HEK293T (cell line): ENCODE measurements around the gene TEX10.

Experiments used
- CTCF ChIA-PET: fragments of 350-600 bp; formaldehyde crosslinking; extraction: SDS; loops from one replicate; lab custom pipeline; 2021; ENCODE audit warnings: antibody characterized with exemption, inconsistent platforms; lab: Yijun Ruan, JAX
- POLR2A ChIA-PET: fragments of 350-600 bp; formaldehyde crosslinking; extraction: SDS; loops from one replicate; lab custom pipeline; 2020; ENCODE audit warnings: antibody characterized with exemption, inconsistent platforms; lab: Yijun Ruan, JAX
- DNase-seq: peaks from one replicate; pipeline ENCODE4 v3.0.0; 2012; ENCODE audit warnings: mixed read lengths; ENCODE audit errors: extremely low spot score
- ARNT ChIP-seq: fragments of 450-650 bp; IDR thresholded peaks from 2 replicates; pipeline ENCODE4 v1.6.1; 2017; ENCODE audit warnings: mild to moderate bottlenecking
- BHLHE40 ChIP-seq: fragments of 450-650 bp; IDR thresholded peaks from 2 replicates; pipeline ENCODE4 v1.6.1; 2016; ENCODE audit warnings: mild to moderate bottlenecking, moderate library complexity, borderline replicate concordance
- CTBP1 ChIP-seq: fragments of 450-650 bp; IDR thresholded peaks from 2 replicates; pipeline ENCODE4 v1.6.1; 2016; ENCODE audit warnings: borderline replicate concordance
- ELF4 ChIP-seq: fragments of 450-650 bp; IDR thresholded peaks from 2 replicates; pipeline ENCODE4 v1.6.1; 2017; ENCODE audit warnings: antibody characterized with exemption
- FOXA1 ChIP-seq: fragments of 450-650 bp; IDR thresholded peaks from 2 replicates; pipeline ENCODE4 v1.6.1; 2016; ENCODE audit warnings: mild to moderate bottlenecking
- FOXK2 ChIP-seq: fragments of 450-650 bp; IDR thresholded peaks from 2 replicates; pipeline ENCODE4 v1.6.1; 2016; ENCODE audit warnings: mild to moderate bottlenecking
- FOXM1 ChIP-seq: fragments of 450-650 bp; IDR thresholded peaks from 2 replicates; pipeline ENCODE4 v1.6.1; 2017; ENCODE audit warnings: mild to moderate bottlenecking, borderline replicate concordance
- HDGF ChIP-seq: fragments of 450-650 bp; IDR thresholded peaks from 2 replicates; pipeline ENCODE4 v1.6.1; 2017; ENCODE audit warnings: antibody characterized with exemption, borderline replicate concordance
- L3MBTL2 ChIP-seq: fragments of 450-650 bp; conservative IDR thresholded peaks from 2 replicates; pipeline ENCODE4 v1.6.1; 2016; ENCODE audit warnings: mild to moderate bottlenecking
- LEF1 ChIP-seq: fragments of 450-650 bp; IDR thresholded peaks from 2 replicates; pipeline ENCODE4 v1.6.1; 2017; ENCODE audit warnings: mild to moderate bottlenecking, borderline replicate concordance
- NFRKB ChIP-seq: fragments of 450-650 bp; IDR thresholded peaks from 2 replicates; pipeline ENCODE4 v1.6.1; 2016; ENCODE audit warnings: mild to moderate bottlenecking, moderate library complexity
- PKNOX1 ChIP-seq: fragments of 450-650 bp; IDR thresholded peaks from 2 replicates; pipeline ENCODE4 v1.6.1; 2016
- SP1 ChIP-seq: fragments of 450-650 bp; IDR thresholded peaks from 2 replicates; pipeline ENCODE4 v1.6.1; 2017
- SUZ12 ChIP-seq: fragments of 450-650 bp; IDR thresholded peaks from 2 replicates; pipeline ENCODE4 v1.6.1; 2016; ENCODE audit warnings: mild to moderate bottlenecking
- TARDBP ChIP-seq: fragments of 450-650 bp; IDR thresholded peaks from 2 replicates; pipeline ENCODE4 v1.6.1; 2016
- ZNF384 ChIP-seq: fragments of 450-650 bp; IDR thresholded peaks from 2 replicates; pipeline ENCODE4 v1.6.1; 2016

TEX10 gene

GRCh38 chr9:100294341-100294740 lies 58.4 kb downstream of the TEX10 start:
- CTCF ChIA-PET = no interaction called here
- no peak for DNase-seq
- TF ChIP-seq HDGF (no peak), NFRKB (no peak), ZNF384 (no peak), SUZ12 (no peak)
- POLR2A ChIA-PET = no interaction called here

- POLR2A ChIA-PET = interaction anchor here (0.8 kb wide), 1 partner anchor 10 kb away, joined by 3 read pairs; no protein-coding TSS in a partner anchor
- CTCF ChIA-PET = no interaction called here
- DNase-seq = no peak
- no peak for TF ChIP-seq ZNF384
- TF ChIP-seq HDGF = no peak
- TF ChIP-seq PKNOX1 = no peak
- no peak for TF ChIP-seq ELF4
- TF ChIP-seq ARNT = no peak
- TF ChIP-seq BHLHE40 = no peak
- TF ChIP-seq FOXA1 = no peak
These were observed 60.3 kb downstream of the TEX10 start for GRCh38 chr9:100292414-100292813.

GRCh38 chr9:100290714-100291113 lies 62.0 kb downstream of the TEX10 start:
- TF ChIP-seq CTBP1 (no peak), FOXA1 (no peak), ZNF384 (no peak), HDGF (no peak), FOXK2 (no peak)
- CTCF ChIA-PET = no interaction called here

DNA sequence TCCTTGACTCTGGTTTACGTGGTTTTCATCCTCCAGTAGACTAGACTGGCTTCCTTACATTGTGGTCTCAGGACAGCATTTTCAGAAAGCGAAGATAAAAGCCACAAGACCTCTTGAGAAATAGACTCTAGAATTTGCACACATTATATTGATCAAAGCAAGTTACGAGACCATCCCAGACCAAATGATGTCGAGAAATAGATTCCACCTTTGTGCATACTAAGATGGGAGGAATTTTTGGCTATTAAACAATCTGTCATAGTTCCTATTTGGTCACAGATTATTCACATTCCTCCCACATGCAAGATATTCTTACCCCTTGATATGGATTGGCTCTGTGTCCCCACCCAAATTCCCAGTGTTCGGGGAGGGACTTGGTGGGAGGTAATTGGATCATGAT lies 65.6 kb downstream of the TEX10 start:
- CTCF ChIA-PET = no interaction called here
- POLR2A ChIA-PET = no interaction called here
- no peak for TF ChIP-seq FOXK2
- no peak for TF ChIP-seq ELF4
- TF ChIP-seq ARNT = no peak
- no peak for DNase-seq

More at GRCh38 chr9:100290714-100291113, 62.0 kb downstream of the TEX10 start:
- DNase-seq = no peak
- POLR2A ChIA-PET = no interaction called here

GRCh38 chr9:100286257-100286656 lies 66.5 kb downstream of the TEX10 start:
- ChIA-PET POLR2A (interaction anchor here (0.8 kb wide), 1 partner anchor 10 kb away, joined by 3 read pairs; no protein-coding TSS in a partner anchor), CTCF (interaction anchor here (1.3 kb wide), 1 partner anchor 39 kb away, joined by 3 read pairs; no protein-coding TSS in a partner anchor)
- TF ChIP-seq ARNT = no peak
- TF ChIP-seq ELF4 = no peak
- no peak for TF ChIP-seq FOXM1
- TF ChIP-seq CTBP1 = no peak
- TF ChIP-seq PKNOX1 = no peak
- TF ChIP-seq LEF1 = no peak
- no peak for TF ChIP-seq SUZ12
- no peak for TF ChIP-seq BHLHE40
- TF ChIP-seq FOXA1 = no peak
- TF ChIP-seq SP1 = no peak
- TF ChIP-seq ZNF384 = no peak
- no peak for TF ChIP-seq HDGF
- no peak for TF ChIP-seq TARDBP
- TF ChIP-seq FOXK2 = no peak
- no peak for TF ChIP-seq L3MBTL2
- TF ChIP-seq NFRKB = no peak
- no peak for DNase-seq

DNA sequence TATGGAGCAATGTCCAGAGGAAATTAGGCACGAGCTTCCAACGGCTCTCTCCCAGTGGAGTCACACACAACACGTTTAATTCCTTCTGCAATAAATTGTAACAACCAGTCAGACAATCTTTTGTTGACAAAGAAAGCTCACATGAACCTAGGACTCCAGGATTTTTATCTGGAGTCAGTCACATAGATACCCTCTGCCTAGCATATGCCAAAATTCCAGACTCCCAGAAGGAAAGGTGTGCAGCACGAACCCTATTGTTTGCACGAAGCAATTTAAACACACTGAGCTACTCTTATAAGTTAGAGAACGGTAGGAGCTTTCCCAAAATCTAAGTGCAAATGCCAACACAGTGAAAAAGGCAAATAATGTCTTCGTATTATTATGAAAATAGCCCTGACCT lies 67.1 kb downstream of the TEX10 start:
- TF ChIP-seq PKNOX1 (no peak), FOXA1 (no peak), HDGF (no peak), ARNT (no peak), L3MBTL2 (no peak), CTBP1 (no peak), FOXK2 (no peak), BHLHE40 (no peak), SUZ12 (no peak), TARDBP (no peak), FOXM1 (no peak), ELF4 (no peak), NFRKB (no peak), SP1 (no peak), ZNF384 (no peak), LEF1 (no peak)
- DNase-seq = no peak
- POLR2A ChIA-PET = interaction anchor here (0.8 kb wide), 1 partner anchor 11 kb away, joined by 3 read pairs; no protein-coding TSS in a partner anchor
- CTCF ChIA-PET = interaction anchor here (1.3 kb wide), 1 partner anchor 40 kb away, joined by 3 read pairs; no protein-coding TSS in a partner anchor

- no peak for TF ChIP-seq NFRKB
- TF ChIP-seq PKNOX1 = no peak
- TF ChIP-seq CTBP1 = no peak
- no peak for TF ChIP-seq FOXA1
- no peak for TF ChIP-seq TARDBP
- no peak for TF ChIP-seq ARNT
- TF ChIP-seq L3MBTL2 = no peak
- no peak for TF ChIP-seq SP1
- no peak for TF ChIP-seq BHLHE40
- TF ChIP-seq FOXK2 = no peak
- ChIA-PET POLR2A (no interaction called here), CTCF (no interaction called here)
- no peak for DNase-seq
These were observed 67.7 kb downstream of the TEX10 start for GRCh38 chr9:100285080-100285479.
